Body of pancreas (tissue), 4 donors: ENCODE data around the gene FGF12.

Experiments
- POLR2A ChIP-seq, 3 donors: fragments of 450-650 bp; IDR thresholded peaks; one replicate each; pipeline ENCODE4 v1.6.1; 2016; ENCODE audit warnings: antibody characterized with exemption in 3 of 3, mild to moderate bottlenecking in 2 of 3
- TF ChIP-seq, protein P1 (sequence below), 7 experiments: fragments of 450-650 bp in 4 of 7; fragments of 200-600 bp in 3 of 7; sonication (generic) in 3 of 7; IDR thresholded peaks; one replicate each; pipeline ENCODE4 v1.5.1; 2016 to 2019; ENCODE audit warnings: antibody characterized with exemption in 7 of 7

DNA sequence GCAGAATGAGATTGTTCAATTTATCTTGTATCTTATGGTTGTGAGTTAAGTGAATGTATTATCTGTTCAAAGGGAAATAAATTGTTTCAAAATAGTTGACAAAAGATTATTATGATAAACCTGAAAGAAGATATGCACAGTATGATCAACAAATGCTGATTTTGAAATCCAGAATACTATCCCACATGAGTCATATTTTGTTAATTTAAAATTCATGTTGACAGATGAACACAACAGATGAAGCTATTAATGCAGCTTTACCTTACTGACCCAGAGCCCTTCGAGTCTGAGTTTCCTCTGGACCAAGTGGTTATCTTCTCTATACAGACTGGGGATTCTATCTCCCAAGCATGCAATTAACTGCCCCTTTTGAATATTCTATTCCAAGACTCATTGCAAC, 482.8 kb downstream of the FGF12 start:
- TF ChIP-seq, protein P1, sequence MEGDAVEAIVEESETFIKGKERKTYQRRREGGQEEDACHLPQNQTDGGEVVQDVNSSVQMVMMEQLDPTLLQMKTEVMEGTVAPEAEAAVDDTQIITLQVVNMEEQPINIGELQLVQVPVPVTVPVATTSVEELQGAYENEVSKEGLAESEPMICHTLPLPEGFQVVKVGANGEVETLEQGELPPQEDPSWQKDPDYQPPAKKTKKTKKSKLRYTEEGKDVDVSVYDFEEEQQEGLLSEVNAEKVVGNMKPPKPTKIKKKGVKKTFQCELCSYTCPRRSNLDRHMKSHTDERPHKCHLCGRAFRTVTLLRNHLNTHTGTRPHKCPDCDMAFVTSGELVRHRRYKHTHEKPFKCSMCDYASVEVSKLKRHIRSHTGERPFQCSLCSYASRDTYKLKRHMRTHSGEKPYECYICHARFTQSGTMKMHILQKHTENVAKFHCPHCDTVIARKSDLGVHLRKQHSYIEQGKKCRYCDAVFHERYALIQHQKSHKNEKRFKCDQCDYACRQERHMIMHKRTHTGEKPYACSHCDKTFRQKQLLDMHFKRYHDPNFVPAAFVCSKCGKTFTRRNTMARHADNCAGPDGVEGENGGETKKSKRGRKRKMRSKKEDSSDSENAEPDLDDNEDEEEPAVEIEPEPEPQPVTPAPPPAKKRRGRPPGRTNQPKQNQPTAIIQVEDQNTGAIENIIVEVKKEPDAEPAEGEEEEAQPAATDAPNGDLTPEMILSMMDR (IDR thresholded peaks at IDR 0.05): no peak
- no peak for TF ChIP-seq POLR2A (IDR thresholded peaks at IDR 0.05)
